AML-193 (cell line): Measurements from ENCODE around the gene PGBD5.

ENCODE experiments used
- DNase-seq, 2 experiments: peaks; one replicate each; lab custom pipeline; 2025; lab: John Stamatoyannopoulos, UW

Gene PGBD5

DNA sequence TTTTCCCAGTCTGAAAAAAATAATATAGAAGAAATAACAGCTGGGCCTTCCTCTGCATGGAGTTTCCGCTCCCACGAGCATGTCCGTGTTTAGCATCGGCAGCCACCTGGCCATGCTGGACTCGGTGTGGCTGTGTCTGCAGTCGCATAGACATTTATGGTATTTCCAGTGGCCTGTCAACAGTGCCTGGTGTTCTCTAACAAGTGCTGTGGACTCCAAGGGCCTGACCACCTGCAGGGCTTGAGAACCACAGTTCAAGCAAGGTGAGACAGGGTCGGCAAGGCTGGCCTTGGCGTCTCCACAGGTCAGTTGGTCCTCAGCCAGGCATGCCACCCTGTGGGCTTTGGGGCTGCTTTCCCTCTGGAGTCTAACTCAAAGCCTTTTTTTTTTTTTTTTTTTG lies 124.8 kb downstream of the PGBD5 start:
- no peak for DNase-seq

- DNase-seq = no peak
These were observed 125.5 kb downstream of the PGBD5 start for GRCh38 chr1:230300322-230301301.

DNA sequence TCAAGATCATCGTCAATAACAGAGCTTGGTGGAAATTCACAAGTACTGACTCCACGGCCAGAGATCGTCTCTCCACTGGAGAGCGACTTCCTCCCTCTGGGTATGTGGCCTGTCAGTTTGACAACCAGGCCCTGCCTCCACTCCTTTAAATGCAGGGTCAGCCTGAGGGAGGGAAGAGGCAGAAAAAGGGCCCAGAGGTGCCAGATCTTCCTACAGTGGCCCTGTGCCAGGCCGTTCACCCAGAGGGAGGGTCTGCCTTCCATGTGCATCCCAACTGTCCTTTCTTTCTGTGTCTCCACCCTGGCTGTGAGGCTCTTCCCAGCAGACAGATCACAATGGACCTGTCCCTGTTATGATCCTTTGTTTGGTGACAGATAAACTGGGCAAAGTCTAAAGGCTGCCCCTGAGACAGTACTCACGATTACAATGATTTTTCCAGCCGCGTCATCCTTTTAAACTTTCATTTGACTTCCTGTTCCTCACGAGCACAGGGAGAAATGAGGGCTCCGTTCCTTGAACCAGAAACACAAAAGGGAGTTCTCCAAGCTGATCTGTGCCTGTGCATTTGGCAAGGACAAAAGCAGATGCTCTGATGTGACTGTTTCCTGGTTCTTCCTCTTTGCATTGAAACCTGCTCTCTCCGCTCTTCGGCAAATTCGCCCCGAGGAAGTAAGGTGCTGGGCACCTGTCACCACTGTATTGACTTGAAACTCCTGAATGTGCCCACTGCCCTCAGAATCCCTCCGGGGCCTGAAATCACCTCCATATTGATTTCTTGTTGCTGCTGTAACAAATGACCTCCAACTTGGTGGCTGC lies 126.7 kb downstream of the PGBD5 start:
- no peak for DNase-seq

DNA sequence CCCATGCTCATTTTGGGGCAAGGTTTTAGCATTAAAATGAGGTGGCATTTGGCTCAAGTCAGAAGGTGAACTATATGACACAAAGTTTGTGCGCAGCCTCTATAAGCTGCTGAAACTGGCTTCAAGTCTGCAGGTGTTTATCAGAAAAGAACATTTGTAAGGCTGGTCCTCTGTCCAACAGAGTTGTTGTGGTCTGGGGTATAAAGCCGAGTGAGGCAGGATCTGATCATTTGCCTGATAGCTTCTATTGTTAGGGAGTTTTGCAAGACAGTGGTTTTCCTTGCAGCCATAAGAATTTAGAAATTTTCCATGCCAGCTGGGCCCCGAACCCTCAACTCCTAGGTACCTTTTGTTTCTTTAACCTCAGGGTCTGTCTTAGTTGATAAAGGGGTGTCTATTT lies 130.8 kb downstream of the PGBD5 start:
- no peak for DNase-seq

GRCh38 chr1:230293390-230293700 lies 132.8 kb downstream of the PGBD5 start:
- DNase-seq = no peak

DNA sequence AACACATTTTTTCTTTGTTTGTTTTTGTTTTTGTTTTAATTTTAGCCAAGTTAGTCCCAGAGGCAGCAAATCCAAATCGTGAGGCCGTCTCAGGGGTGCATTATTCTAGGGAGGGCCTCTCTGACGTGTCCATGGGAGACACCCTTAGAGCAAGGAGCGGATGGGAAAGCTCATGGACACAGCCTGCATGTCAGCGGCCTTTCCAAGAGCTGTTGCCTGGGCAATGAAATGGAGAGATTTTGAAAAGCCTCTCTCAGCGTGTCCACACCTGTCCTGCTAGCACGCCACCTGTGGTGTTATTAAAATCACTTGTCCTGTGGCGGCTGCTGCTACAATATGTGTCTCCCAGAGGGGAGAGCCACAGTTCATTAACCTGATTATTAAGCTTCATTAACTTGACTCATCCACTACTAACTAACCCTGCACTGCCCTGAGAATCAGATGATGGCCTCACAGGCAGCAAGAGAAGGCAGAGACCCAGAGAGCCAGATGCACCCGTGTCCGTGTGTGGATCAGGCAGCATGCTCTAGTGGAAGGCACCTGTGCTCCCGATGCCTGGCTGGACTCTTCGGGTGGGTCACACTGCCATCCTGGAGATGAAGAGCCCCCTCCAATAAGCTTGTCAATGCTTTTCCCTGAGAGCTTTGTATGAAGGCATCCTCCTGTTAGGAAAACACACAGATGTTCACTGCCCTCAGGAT lies 133.3 kb downstream of the PGBD5 start:
- no peak for DNase-seq

DNA sequence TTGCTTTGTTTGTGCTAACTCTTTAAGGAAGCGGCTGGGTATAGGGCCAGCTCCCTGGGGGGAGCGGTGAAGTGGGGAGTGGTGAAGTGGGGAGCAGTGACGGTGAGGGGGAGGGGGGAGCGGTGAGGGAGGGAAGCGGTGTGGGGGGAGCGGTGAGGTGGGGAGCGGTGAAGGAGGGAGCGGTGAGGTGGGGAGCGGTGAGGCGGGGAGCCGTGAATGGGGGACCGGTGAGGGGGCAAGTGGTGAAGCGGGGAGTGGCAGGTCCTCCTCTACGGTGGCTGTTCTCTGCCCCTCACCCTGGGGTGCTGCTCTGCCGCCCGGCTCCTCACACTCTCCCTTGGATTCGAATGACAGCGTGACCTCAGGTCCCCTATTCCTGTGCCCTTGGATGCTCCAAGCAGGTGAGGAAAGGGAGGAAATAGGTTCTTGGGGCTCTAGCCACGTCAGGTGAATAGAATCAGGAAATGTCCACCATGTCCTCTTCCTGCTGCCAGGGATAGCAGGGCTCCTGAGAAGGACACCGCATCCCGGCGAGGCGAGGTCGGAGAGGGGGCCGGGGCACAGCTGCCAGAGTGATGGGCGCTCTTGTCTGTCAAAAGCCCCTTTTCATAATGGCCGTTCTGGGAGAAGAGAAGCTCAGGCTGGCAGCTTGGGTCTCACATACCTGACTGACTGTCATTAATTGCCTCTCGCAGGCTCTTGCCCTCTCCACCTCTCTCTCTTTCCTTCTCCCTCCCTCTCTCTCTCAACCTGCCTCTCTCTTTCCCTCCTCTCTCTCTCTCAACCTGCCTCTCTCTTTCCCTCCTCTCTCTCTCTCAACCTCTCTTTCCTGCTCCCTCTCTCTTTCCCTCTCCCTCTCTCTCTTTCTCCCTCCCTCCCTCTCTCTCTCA lies 134.2 kb downstream of the PGBD5 start:
- DNase-seq = no peak

DNA sequence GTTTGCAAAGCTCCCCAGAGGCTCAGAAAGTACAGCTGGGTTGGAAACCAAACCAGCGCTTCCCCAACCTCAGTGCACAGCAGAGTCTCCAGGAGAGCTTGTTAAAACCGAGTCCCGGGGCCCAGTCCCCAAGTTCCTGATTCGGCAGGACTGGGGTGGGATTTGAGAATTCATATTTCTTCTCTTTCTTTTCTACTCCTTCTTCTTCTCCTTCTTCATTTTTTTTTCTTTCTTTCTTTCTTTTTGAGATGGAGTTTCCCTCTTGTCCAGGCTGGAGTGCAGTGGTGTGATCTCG lies 136.8 kb downstream of the PGBD5 start:
- DNase-seq = no peak

GRCh38 chr1:230288641-230289349 lies 137.3 kb downstream of the PGBD5 start:
- DNase-seq = no peak

DNA sequence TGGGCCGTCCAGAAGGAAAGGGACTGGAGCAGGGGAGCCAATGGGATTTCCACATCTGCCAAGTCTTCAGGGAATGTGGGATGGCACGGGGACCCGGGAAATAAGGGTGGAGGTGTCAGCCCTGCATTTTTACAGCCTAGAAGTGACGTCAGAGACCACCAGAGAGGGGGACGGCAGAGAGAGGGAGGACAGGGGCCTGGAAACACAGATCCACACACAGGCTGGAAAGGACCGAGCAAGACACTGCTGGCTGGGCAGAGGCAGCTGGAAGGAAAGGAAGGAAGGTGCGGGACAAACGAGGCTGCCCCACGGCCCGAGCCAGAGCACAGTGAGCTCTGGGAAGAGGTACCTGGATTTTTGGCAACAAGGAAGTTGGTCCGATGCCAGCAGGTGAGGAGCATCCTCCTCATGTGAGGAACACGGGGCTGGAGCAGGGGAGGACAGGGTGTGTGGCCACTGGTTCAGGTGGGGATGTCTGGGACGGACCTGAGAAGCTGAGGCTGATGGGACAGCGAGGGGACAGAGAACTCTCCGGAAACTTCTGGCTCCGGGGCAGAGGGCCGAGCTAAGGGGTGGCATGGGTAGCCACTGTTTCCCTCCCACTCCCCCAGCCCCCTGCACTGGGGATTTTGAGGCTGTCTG lies 138.3 kb downstream of the PGBD5 start:
- no peak for DNase-seq

DNA sequence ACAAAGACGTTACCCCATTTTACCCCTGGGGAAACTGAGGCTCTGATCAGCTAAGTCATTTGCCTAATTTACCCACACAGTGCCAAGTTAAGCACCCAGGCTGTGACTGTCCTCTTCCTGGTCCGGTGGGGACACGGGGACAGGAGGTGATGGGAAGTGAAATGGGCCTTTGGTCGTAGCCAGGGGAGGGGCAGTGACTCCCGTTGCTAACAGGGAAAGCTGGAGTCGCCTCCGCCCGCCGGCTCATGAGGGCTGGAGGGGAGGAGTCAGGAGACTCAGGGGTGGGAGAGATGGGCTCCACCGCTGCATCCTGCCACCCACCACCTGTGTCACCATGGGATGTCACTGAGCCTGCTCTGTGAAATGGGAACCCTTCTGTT lies 139.3 kb downstream of the PGBD5 start:
- no peak for DNase-seq

DNA sequence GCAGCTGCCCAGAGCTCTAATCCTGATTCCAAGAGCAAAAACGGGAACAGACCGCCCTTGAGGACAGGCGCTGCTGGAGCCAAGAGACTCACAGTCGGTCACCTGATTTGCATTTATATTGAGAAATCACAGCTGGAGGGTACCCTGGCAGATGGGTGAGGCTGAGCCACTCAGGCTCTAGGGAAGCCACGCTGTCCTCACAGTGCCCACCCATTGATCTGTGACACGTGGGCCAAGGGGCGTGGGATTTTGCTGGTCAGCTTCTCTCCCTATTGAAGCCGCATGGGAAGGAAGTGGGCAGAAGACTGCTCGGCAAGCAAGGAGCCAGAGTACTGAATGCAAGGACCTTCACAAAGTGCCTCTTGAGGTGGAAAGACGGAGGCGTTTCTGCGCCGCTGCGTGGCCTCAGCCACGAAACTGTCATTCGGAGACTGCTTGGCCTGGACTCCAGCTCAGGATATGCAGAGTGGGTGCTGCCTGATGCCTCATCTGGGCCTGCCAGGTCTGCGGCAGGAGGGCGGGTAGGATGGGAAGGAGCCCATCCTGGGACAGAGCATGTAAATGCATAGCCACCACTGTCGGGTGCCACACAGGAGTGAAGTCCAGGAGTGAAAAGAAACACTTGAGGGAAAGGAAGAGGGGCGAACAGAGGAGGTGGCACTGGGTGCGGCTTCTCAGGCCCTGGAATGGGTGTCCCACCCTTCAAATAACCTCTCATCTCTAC lies 139.8 kb downstream of the PGBD5 start:
- DNase-seq = no peak

- no peak for DNase-seq
These were observed 140.8 kb downstream of the PGBD5 start for GRCh38 chr1:230285351-230285750.

GRCh38 chr1:230284891-230285290 lies 141.2 kb downstream of the PGBD5 start:
- DNase-seq = no peak

- DNase-seq = no peak
These were observed 142.5 kb downstream of the PGBD5 start for GRCh38 chr1:230283678-230284077.

- DNase-seq = no peak
These were observed 144.0 kb downstream of the PGBD5 start for GRCh38 chr1:230282157-230282556.

GRCh38 chr1:230281556-230281955 lies 144.6 kb downstream of the PGBD5 start:
- DNase-seq = no peak

DNA sequence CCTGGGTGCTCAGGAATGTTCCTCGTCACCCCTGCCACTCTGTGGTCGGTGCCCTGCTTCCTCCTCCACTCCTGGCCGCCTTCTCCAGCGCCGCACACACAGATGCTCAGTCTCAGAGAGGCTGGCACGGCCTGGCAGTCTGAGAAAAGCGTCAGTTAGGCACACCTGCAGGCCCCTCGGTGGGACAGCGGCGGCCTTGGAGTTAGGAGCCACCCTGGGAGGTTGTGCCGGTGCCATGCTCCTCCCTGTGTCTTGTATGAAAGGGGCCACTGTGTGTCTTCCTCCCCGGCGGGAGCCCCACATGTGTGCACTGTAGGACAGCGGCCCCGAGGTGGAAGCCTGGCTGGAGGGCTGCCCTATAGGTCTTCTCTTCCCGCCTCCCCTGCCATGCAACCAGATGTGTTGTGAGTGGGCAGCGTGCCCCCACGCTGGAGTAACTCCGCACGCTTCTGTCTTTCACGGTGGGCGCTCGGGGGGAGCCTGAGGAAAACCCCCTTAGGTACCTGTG lies 145.2 kb downstream of the PGBD5 start:
- DNase-seq = no peak

DNA sequence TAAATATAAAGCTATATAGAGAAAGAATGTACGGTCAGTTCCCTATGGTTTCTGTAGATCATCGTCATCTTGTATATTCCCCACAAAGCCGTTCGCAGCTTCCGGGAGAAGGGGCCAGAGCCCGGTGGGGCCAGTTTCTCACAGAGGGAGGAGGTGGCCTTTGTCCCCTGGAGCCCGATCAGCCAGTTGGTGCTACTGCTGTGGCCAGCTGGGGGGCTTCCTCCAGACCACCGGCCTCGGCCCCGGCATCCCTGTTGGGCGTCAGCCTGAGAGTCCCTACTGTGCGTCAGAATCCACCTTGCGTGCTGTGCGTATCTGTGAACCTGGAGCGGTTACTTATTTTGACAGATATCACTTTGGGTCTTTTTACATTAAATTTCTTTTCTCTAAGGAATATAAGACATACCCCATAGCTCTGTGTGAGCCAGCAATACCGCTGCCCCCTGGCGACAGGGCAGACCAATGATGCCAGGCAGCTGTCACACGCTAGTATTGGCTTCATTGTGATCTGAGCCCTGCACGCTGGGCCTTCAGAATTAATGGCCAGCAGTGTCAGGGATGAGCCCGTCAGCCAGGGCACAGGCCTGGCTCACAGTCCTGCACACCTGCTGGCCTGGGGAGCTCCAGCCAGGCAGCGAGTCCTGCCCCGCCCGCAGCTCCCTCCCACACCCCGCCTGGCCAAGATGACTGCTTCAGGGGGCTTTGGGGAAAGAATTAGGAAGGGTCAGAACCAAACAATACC lies 145.9 kb downstream of the PGBD5 start:
- no peak for DNase-seq
